Nephron (organoid): Measurements from ENCODE around the gene MAML3.

Experiments used
- H3K27ac Mint-ChIP-seq, 3 experiments: 2 replicates each; pipeline ENCODE4 v1.8.0; 2020; ENCODE audit warnings: mixed read lengths in 3 of 3, mild to moderate bottlenecking in 2 of 3, moderate library complexity in 1 of 3
- H3K27me3 Mint-ChIP-seq: 2 replicates; pipeline ENCODE4 v1.8.0; 2021; ENCODE audit warnings: low read depth, mild to moderate bottlenecking, moderate library complexity, mixed read lengths
- H3K36me3 Mint-ChIP-seq: 2 replicates; pipeline ENCODE4 v1.8.0; 2020; ENCODE audit warnings: low read depth, mixed read lengths
- H3K4me1 Mint-ChIP-seq: 2 replicates; pipeline ENCODE4 v1.8.0; 2020; ENCODE audit warnings: mixed read lengths
- H3K4me3 Mint-ChIP-seq, 3 experiments: 2 replicates each; pipeline ENCODE4 v1.8.0; 2020; ENCODE audit warnings: mild to moderate bottlenecking in 3 of 3, mixed read lengths in 3 of 3, moderate library complexity in 2 of 3
- H3K9me3 Mint-ChIP-seq: 2 replicates; pipeline ENCODE4 v1.8.0; 2020; ENCODE audit warnings: mixed read lengths
- TF ChIP-seq, protein P1 (sequence below), 3 experiments: fragments of 200-600 bp; sonication (generic); IDR thresholded peaks; one replicate each; pipeline ENCODE4 v1.5.0; 2021; ENCODE audit warnings: antibody characterized with exemption in 3 of 3; ENCODE audit not compliant: unreplicated experiment in 3 of 3

Gene MAML3

DNA sequence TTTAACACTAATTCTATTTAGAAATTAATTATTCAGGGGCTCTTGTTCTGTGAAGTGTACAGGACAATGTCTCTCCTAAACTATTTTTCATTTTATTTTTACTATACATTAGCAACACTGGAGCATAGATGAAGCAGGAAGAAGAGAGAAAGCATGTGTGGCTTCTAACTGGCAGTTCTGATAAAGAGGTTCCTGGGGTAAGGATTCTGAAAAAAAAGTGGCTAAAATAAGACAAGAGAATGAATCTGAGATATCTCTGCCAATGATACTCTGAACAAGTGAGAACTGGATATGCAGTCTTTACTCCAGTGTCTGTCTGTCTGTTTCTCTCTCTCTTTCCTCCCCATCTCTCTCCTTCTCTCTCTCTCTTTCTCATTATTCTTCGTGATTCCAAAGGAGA, 125.9 kb downstream of the MAML3 start:
- TF ChIP-seq, protein P1, sequence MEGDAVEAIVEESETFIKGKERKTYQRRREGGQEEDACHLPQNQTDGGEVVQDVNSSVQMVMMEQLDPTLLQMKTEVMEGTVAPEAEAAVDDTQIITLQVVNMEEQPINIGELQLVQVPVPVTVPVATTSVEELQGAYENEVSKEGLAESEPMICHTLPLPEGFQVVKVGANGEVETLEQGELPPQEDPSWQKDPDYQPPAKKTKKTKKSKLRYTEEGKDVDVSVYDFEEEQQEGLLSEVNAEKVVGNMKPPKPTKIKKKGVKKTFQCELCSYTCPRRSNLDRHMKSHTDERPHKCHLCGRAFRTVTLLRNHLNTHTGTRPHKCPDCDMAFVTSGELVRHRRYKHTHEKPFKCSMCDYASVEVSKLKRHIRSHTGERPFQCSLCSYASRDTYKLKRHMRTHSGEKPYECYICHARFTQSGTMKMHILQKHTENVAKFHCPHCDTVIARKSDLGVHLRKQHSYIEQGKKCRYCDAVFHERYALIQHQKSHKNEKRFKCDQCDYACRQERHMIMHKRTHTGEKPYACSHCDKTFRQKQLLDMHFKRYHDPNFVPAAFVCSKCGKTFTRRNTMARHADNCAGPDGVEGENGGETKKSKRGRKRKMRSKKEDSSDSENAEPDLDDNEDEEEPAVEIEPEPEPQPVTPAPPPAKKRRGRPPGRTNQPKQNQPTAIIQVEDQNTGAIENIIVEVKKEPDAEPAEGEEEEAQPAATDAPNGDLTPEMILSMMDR (IDR thresholded peaks at IDR 0.05; ENCODE audit: unreplicated experiment in 3 of 3), result no peak
- Mint-ChIP-seq H3K4me1 (peaks cover 12% of the 10 kb centered on the region), H3K27me3 (no peaks in the 10 kb centered on the region), H3K4me3 (no peak overlapping the region), H3K27ac (no peak overlapping the region), H3K9me3 (no peaks in the 10 kb centered on the region), H3K36me3 (no peaks in the 10 kb centered on the region)

DNA sequence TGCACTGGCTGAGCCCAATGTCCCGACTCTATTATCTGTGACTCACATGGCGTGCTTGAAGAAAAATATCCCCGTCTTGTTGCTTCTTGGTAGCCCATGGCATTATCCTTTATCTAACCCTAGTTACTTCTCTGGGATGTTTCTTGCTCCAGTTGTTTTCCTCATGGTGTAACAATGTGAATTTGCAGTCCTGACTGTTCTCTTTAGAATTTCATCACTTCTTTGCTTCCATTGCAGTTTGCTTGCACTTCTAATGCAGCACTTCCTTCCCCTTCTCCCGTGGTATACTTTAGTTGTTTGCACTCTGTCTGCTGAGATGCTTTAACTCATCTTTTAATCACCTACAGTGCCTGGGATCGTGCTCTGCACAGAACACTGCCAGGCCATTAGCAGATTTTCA, 126.9 kb downstream of the MAML3 start:
- peaks cover 12% of the 10 kb centered on the region for H3K4me1 Mint-ChIP-seq
- H3K4me3 Mint-ChIP-seq, result no peak overlapping the region
- H3K36me3 Mint-ChIP-seq, result no peaks in the 10 kb centered on the region
- H3K27me3 Mint-ChIP-seq, result no peaks in the 10 kb centered on the region
- H3K27ac Mint-ChIP-seq, result no peak overlapping the region
- TF ChIP-seq, protein P1 (IDR thresholded peaks at IDR 0.05; ENCODE audit: unreplicated experiment in 3 of 3), result no peak
- H3K9me3 Mint-ChIP-seq, result no peaks in the 10 kb centered on the region

DNA sequence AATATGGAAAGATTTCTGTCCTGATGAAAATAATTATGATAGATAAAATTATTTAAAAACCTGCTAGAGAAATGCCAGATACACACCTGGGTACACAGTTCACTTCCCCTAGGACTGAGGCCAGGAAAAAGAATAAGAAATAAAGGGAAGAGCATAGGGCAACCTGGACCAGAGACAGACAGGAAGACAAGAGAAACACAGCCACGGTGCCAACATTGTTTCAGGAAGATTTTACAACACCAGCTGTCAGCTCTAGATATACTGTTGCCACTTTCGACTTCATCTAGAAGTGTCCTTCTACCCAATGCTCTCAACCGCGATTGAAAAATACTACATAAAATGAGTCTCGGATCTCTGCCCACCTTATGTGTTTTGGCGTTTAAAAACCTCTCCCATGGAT, 128.5 kb downstream of the MAML3 start:
- Mint-ChIP-seq H3K9me3 (no peaks in the 10 kb centered on the region), H3K27me3 (no peaks in the 10 kb centered on the region), H3K4me3 (no peak overlapping the region), H3K36me3 (no peaks in the 10 kb centered on the region), H3K27ac (no peak overlapping the region), H3K4me1 (peaks cover 18% of the 10 kb centered on the region)
- TF ChIP-seq, protein P1 (IDR thresholded peaks at IDR 0.05; ENCODE audit: unreplicated experiment in 3 of 3), result no peak

DNA sequence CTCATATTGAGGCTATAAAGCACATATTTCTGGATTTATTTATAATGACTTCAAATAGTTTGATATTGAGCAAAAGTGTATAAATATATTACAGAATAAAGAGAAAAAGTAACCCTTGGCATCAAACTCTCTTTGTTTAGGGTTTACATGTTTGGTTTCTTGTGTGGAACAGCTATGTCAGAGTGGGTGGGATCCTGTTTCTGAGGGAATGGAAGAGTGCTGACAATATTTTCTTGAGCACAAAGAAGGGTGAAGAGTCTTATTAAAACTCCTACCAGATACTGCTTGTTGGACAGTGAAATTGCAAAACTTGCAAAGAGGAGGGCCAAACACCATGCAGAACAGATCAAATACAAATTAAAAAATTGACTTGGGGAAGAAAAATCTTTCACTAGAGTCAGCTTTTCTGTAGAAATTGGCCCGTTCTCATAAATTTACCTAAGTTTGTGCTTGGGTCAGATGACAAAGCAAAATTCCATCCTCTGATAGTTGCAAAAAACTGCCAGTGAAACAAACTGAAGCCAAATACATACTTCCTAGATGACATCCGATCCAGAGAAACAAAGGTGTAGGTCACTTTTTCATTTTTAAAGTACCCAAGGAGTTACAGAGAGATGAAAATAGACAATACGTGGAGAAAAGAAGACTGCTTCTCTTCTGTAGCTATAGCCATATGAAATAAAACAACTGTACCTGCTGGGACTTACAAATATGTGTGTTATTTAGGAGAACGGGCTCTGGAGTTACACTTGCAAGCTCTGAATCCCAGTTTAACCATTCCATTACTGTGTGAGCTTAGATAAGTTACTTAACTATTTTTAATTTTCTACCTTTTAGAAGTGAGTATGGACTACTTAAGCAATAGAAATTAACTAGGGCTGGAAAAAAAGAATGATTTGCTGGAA, 133.3 kb downstream of the MAML3 start:
- H3K4me1 Mint-ChIP-seq, result peaks cover 35% of the 10 kb centered on the region
- no peak overlapping the region for H3K4me3 Mint-ChIP-seq
- H3K36me3 Mint-ChIP-seq, result no peaks in the 10 kb centered on the region
- no peaks in the 10 kb centered on the region for H3K27me3 Mint-ChIP-seq
- TF ChIP-seq, protein P1 (IDR thresholded peaks at IDR 0.05; ENCODE audit: unreplicated experiment in 3 of 3), result no peak
- peak overlapping the region; percentile 70 to 91 (median 83) for H3K27ac Mint-ChIP-seq
- H3K9me3 Mint-ChIP-seq, result no peaks in the 10 kb centered on the region

DNA sequence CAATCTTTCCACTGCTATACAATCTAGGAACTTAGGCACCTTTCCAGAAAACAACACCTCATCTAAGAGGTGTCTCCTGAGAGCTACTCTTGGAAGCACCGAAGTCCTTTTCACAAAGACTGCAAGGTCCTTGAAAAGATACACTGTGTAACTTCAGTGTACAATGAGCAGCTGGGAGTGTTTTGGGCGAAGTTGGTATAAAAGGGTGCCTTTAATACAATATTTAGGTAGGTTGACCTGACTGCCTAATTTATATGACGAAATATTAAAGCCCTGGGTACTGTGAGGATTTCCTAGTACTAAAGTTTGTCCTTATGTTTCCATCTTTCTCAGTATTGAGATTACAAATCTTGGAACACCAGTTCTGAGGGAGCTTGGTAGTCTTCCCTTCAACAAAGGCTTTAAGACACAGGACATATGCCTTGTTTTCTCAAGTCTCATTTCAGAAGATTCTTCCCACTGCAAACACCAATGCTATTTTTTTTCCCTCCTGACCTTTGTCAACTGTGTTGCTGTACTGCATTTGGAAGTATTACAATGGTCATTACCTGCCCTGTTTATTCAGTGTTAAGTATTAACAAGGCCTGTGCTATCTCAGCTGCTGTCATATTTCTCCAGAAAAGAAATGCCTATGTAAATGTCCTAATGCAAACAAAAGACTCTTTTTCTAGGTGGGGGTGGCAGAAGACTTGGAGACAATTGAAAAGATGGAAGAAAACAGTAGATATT, 134.2 kb downstream of the MAML3 start:
- Mint-ChIP-seq H3K4me3 (no peak overlapping the region), H3K36me3 (no peaks in the 10 kb centered on the region), H3K27me3 (no peaks in the 10 kb centered on the region), H3K27ac (peak overlapping the region; percentile 70 to 91 (median 83)), H3K9me3 (no peaks in the 10 kb centered on the region), H3K4me1 (peaks cover 35% of the 10 kb centered on the region)
- TF ChIP-seq, protein P1 (IDR thresholded peaks at IDR 0.05; ENCODE audit: unreplicated experiment in 3 of 3), result no peak
